Measurements from ENCODE around the gene RABEP1.

Gene RABEP1

GRCh38 chr17:5354310-5354709 lies 72.2 kb downstream of the RABEP1 start:
- Histone ChIP-seq H3K27ac (no peak overlapping the region), H3K4me3 (no peak overlapping the region)

DNA sequence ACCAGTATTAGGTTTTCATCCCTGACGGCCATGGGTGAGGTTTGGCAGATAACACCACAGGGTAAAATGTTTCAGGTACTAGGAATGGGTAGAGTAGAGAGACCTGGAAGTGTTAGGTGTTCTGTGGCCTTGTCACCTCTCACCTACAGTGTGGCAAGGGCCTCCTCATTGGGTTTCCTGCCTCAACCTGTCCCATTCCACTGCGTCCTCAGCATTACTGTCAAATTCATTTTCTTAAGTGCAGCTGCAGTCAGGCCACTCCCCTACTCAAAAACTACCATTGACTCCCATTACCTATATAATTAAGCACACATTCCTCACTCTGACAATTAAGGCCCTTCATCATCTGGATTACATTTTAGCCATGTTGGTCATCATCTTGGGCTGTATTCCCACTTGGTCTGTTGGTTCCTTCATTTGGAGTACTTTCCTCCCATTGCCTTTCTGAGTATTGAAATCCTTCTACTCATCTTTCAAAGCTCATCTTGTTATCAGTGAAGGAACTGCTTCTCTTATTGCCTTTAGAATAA lies 72.9 kb downstream of the RABEP1 start:
- H3K27ac ChIP-seq = peak overlapping the region in 3 of 21 experiments; percentile 10 to 48 (median 26)
- no peak overlapping the region for H3K4me3 ChIP-seq

DNA sequence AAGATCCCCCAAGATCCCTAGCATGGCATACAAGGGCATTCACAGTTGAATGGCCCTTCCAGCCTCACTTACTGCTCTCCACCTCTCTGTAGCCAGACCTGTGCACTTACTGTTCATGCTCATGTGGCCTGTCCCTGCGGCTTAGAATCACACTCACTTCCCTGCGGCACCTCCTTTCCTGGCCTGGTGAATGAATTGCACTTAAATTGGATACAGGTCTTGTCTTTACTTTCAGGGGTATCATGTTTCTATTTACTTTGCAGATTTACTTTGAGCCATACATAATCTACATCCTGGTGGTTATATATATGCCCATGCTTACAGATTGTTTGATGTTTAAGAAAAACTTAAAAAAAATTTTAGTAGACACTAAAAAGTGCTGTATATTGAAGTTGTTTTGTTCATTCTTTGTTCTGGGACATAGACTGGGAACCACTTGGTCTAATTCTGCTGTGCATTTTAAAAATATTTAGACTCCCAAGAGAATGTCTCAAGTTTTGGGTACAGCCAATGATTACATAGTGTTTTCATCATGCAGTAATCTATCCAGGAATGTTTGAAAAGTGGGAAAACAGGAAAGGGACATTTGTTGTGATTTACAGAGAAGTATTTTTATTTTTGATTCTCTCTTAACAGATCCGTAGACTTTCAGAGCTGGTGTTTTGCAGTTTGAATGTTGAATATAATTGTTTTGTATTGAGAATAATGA lies 73.5 kb downstream of the RABEP1 start:
- H3K27ac ChIP-seq = peak overlapping the region in 3 of 21 experiments; percentile 10 to 48 (median 26)
- no peak overlapping the region for H3K4me3 ChIP-seq

GRCh38 chr17:5361426-5361825 lies 79.3 kb downstream of the RABEP1 start:
- Histone ChIP-seq H3K27ac (no peak overlapping the region), H3K4me3 (no peak overlapping the region)

DNA sequence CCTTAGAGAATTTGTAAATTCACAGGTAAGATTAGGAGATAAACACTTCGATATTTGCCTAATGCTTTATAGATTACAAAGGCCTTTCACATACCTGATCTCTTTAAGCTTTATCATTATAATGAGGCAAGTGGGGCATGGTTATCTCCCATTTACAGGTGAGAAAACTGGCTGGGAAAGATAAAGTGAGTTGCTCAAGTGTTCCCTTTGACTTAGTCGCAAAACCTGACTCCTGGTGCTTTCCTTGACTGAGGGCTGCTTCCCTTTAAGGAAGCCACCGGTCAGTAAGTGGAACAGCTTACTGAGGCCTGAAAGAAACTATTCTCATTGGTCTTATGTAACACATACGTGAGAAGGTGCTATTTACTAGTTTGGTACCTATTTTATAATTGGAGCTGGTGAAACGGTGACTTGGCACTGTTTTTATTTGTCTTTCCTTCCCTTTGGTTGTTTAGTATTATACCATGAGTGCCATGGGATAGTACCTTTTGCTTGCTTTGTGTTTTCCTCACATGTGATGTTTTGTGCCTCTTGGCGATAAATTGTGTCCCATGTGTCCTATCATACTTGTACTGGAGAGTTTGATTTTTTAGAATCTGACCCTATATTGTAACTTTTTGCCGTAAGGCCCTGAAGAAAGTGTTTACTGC lies 80.2 kb downstream of the RABEP1 start:
- Histone ChIP-seq H3K4me3 (no peak overlapping the region), H3K27ac (no peak overlapping the region)

GRCh38 chr17:5364156-5364555 lies 82.1 kb downstream of the RABEP1 start:
- peak overlapping the region in 1 of 21 experiments; percentile 53 for H3K27ac ChIP-seq
- no peak overlapping the region for H3K4me3 ChIP-seq

DNA sequence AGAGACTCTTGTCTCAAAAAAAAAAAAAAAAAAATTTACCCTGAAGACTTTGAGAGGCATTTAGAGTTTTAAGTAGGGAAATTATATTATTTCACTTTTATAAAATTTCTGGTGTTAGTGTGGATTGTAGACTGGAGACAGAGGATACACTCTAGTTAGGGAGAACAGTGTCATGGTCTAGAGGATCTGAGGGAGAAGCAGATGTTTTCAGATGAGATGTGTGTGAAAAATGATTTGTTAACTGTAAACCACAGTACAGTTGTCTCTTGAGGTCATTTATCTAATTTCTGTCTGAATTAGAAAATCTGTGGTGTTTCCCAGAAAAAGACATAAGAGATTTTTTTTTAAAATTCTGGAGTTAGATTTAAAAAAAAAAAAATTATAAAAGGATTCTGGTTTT lies 82.6 kb downstream of the RABEP1 start:
- H3K4me3 ChIP-seq = no peak overlapping the region
- peak overlapping the region in 3 of 21 experiments; percentile 13 to 53 (median 32) for H3K27ac ChIP-seq

- H3K4me3 ChIP-seq = no peak overlapping the region
- H3K27ac ChIP-seq = peak overlapping the region in 7 of 21 experiments; percentile 0 to 53 (median 43)
Observed at GRCh38 chr17:5365831-5366230, 83.7 kb downstream of the RABEP1 start.

GRCh38 chr17:5370411-5370810 lies 88.3 kb downstream of the RABEP1 start:
- Histone ChIP-seq H3K4me3 (no peak overlapping the region), H3K27ac (no peak overlapping the region)

DNA sequence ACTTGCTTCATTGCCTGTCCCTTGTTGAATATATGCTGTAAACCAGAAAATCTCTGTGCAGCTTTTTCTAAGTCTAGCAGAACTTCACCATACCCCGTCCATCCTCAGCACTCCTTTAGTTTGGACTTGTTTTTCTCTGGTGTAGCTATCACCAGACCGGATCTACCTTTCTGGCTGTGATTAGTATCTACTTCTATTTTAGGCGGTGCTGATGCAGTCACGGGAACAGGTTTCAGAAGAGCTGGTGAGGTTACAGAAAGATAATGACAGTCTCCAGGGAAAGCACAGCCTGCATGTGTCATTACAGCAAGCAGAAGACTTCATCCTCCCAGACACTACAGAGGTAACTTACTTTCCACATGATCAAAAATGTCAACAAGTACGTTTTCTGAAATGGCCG lies 91.0 kb downstream of the RABEP1 start:
- H3K4me3 ChIP-seq = no peak overlapping the region

GRCh38 chr17:5378566-5379207 lies 96.6 kb downstream of the RABEP1 start:
- Histone ChIP-seq H3K27ac (no peak overlapping the region), H3K4me3 (no peak overlapping the region)

More for the DNA sequence above, 91.0 kb downstream of the RABEP1 start:
- no peak overlapping the region for H3K27ac ChIP-seq

DNA sequence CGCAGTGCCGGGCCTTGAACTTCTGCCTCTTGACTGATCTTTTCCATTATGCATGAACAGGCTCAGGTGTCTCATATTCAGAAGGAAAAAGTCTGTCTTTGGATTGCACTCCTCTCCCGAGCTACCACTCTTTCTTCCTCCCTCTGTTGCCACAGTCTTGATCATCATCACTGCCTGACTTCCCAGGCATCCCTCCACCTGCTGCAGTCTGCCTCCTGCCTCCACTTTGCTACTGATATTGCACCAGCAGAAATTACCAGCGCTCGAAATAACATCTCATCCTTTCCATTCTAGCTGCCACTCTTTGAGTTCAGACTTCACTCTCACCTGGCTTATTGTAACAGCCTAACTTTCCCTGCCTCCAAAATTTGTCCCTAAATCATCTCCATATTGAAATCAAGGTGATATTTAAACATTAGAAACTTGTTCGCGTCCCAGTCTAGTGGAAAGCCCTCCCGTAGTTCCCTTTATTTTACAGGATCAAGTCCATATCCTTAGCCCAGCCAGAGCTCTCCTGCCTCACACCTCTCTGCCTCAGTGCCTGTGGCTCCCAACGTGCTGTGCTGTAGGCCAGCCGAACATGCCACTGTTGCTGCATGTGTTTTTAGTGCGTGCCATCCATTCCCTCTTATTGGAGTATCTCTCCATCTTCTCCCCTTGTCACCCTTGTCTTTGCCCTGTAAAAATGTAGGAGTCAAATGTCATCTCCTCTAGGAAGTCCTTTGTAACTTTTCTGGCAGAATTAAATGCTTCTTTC lies 97.4 kb downstream of the RABEP1 start:
- Histone ChIP-seq H3K4me3 (no peak overlapping the region), H3K27ac (no peak overlapping the region)

DNA sequence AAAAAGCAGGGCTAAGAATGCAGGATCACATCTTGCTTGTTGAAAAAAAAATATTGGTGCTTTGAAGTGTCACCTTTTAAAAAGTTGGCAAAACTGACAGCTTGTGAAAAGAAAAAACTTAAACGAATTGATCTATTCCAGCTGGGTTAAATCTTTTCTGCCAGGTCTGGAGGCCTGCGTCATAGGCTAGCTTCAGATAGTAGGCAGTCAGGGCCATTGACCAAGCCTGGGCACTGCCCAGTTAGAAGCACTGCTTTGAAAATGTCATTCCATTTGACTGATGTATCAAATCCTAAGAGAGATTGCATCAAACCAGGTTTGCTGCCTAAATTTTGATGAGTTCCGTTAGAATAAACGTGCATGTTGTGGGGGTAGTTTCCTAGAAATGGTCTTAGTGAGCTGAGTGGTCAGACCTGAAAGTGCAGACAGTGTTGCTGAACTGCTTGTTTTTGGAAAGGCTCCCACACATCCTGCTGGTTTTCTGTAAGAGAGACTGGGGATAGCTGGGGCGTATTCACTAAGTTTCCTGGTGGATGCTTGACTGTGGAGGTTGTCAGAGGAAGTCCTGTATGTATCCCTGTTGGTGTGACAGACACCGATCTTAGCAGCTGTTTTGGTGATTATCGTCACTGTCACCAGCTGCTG lies 98.5 kb downstream of the RABEP1 start:
- H3K27ac ChIP-seq = no peak overlapping the region

GRCh38 chr17:5381542-5381941 lies 99.5 kb downstream of the RABEP1 start:
- H3K27ac ChIP-seq = peak overlapping the region in 1 of 21 experiments; percentile 46
- H3K4me3 ChIP-seq = no peak overlapping the region

More for the DNA sequence above, 98.5 kb downstream of the RABEP1 start:
- H3K4me3 ChIP-seq = no peak overlapping the region

DNA sequence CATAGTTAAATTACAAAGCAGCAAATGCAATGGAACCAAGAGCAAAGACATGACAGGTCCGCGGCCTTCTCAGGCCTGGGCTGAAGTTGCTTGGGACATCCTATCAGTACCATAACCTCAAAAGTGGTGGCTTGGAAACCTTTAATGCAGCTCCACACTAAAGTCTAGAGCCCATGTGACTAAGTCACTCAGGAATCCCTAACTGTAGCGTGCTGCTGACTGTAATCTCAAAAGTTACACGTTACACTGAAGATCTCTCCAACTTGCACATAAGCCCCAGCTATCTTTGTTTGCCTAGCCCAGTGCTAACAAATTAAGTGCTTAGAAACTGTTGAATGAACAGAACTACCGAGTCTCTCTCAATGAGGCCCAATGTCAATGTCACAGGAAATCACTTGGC lies 109.6 kb downstream of the RABEP1 start:
- Histone ChIP-seq H3K27ac (no peak overlapping the region), H3K4me3 (no peak overlapping the region)

- Histone ChIP-seq H3K4me3 (no peak overlapping the region), H3K27ac (no peak overlapping the region)
Observed at GRCh38 chr17:5396612-5397011, 114.5 kb downstream of the RABEP1 start.

GRCh38 chr17:5399767-5400166 lies 117.7 kb downstream of the RABEP1 start:
- Histone ChIP-seq H3K4me3 (no peak overlapping the region), H3K27ac (no peak overlapping the region)

- Histone ChIP-seq H3K27ac (no peak overlapping the region), H3K4me3 (no peak overlapping the region)
Observed at GRCh38 chr17:5405400-5405799, 123.3 kb downstream of the RABEP1 start.

DNA sequence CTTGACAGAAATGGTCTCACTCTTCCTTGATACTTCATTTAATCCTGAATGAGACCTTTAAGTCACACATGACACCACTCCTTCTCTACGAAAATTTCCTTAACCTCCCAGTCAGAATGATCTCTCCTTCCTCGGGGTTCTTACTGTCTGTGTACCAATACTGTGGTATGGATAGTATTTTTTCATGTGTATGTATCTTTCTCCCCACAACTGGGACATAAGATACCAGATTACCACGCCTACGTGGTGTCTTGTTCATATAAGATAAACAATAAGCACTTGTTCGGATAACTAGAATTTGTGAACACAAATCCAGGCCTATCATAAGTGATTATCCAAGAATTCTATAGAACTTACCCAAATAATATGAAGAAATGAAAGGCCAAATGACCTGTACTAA lies 126.1 kb downstream of the RABEP1 start:
- no peak overlapping the region for H3K4me3 ChIP-seq
- no peak overlapping the region for H3K27ac ChIP-seq
